ENCODE measurements around the gene SCTR. TPM values are rescaled to one million over a fixed set of nuclear protein-coding genes. Genes with fewer than 3 reads are reported as not detected.

SCTR gene
- total and polyA plus RNA-seq, 2 of the 13 experiments (the other 11 are each of a cell fraction or from before 2014, with no cell fraction given), result not detected

DNA sequence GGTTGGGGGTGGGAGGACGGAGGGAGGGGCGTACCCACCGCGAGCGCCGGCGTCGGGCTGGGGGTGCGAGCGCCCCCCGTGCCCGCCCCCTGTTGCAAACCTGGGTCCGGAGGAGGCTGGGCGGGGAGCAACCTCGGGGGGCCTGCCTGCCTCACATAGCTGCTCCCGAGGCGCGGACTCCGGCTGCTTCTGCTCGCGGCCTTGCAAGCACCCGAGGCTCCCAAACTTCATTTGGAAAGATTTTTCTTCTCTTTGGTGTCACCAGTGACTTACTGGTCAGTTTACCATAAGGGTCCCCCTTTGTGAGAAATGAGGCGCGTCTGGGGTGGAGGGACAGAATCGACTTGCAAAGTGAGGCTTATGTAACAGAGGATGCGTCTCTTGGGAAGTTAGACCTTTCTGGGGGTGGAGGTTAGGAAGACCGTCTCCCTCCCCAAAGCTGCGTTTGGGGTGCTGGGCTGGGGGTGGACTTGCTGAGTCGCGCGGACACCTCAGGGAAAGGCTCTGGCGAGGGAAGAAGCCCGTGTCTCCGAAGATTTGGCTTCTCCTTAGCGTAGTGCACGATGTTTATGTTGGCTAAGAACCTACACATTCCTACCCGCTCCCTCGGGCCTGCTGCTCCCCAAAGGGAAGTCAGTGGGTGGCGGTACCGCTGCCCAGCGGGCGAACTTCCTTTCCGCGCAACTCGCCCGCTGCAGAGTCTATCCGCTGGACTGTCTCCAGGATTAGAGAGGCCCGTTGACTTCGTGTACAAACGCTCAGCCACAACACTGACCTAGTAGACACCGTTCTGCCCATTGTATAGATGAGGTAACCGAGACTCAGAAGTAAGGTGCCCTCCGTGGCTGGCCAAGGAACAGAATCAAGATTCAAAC lies 92.1 kb downstream of the SCTR start (continued):
- TF ChIP-seq SALL1 (CRISPR knock-in tag; IDR thresholded peaks at IDR 0.05) (0 out of 2 replicates have a peak, but pooled peaks have one; percentile 1), ZNF720 (CRISPR knock-in tag; IDR thresholded peaks at IDR 0.05) (no peak), SALL2 (CRISPR knock-in tag; IDR thresholded peaks at IDR 0.05) (no peak; the same call in 1 of the 2 replicates), ZNF672 (CRISPR knock-in tag; IDR thresholded peaks at IDR 0.05) (no peak), RFX1 (IDR thresholded peaks at IDR 0.05) (no peak), ZNF20 (CRISPR knock-in tag; IDR thresholded peaks at IDR 0.05) (no peak; the same call in 1 of the 2 replicates), PAF1 (CRISPR knock-in tag; IDR thresholded peaks at IDR 0.05) (no peak), ZNF883 (CRISPR knock-in tag; IDR thresholded peaks at IDR 0.05; ENCODE audit: not compliant biosample characterization) (no peak), CHD4 (IDR thresholded peaks at IDR 0.05; ENCODE audit: borderline replicate concordance, low read length) (no peak), KLF16 (CRISPR knock-in tag; IDR thresholded peaks at IDR 0.05) (no peak), KLF13 (CRISPR knock-in tag; IDR thresholded peaks at IDR 0.05) (no peak), CBFB (CRISPR knock-in tag; IDR thresholded peaks at IDR 0.05) (0 out of 2 replicates have a peak, but pooled peaks have one; percentile 26), SRSF4 (IDR thresholded peaks at IDR 0.05; ENCODE audit: low read depth, low read length, poor library complexity, severe bottlenecking) (no peak), TMF1 (CRISPR knock-in tag; IDR thresholded peaks at IDR 0.05; ENCODE audit: low read depth) (peak; percentile 76), ZNF10 (CRISPR knock-in tag; IDR thresholded peaks at IDR 0.05; ENCODE audit: borderline replicate concordance, low read depth) (no peak), ZNF781 (CRISPR knock-in tag; IDR thresholded peaks at IDR 0.05; ENCODE audit: borderline replicate concordance, not compliant biosample characterization) (no peak), ZNF547 (CRISPR knock-in tag; IDR thresholded peaks at IDR 0.05) (no peak), SP1 (IDR thresholded peaks at IDR 0.05) (no peak), SP1 (CRISPR knock-in tag; IDR thresholded peaks at IDR 0.05) (no peak)
- TF ChIP-seq, protein P1, sequence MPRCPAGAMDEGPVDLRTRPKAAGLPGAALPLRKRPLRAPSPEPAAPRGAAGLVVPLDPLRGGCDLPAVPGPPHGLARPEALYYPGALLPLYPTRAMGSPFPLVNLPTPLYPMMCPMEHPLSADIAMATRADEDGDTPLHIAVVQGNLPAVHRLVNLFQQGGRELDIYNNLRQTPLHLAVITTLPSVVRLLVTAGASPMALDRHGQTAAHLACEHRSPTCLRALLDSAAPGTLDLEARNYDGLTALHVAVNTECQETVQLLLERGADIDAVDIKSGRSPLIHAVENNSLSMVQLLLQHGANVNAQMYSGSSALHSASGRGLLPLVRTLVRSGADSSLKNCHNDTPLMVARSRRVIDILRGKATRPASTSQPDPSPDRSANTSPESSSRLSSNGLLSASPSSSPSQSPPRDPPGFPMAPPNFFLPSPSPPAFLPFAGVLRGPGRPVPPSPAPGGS (CRISPR knock-in tag; IDR thresholded peaks at IDR 0.05), result 0 out of 2 replicates have a peak, but pooled peaks have one; percentile 4
- TF ChIP-seq, protein P2, sequence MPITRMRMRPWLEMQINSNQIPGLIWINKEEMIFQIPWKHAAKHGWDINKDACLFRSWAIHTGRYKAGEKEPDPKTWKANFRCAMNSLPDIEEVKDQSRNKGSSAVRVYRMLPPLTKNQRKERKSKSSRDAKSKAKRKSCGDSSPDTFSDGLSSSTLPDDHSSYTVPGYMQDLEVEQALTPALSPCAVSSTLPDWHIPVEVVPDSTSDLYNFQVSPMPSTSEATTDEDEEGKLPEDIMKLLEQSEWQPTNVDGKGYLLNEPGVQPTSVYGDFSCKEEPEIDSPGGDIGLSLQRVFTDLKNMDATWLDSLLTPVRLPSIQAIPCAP (CRISPR knock-in tag; IDR thresholded peaks at IDR 0.05; ENCODE audit: low read depth), result no peak
- TF ChIP-seq, protein P3, sequence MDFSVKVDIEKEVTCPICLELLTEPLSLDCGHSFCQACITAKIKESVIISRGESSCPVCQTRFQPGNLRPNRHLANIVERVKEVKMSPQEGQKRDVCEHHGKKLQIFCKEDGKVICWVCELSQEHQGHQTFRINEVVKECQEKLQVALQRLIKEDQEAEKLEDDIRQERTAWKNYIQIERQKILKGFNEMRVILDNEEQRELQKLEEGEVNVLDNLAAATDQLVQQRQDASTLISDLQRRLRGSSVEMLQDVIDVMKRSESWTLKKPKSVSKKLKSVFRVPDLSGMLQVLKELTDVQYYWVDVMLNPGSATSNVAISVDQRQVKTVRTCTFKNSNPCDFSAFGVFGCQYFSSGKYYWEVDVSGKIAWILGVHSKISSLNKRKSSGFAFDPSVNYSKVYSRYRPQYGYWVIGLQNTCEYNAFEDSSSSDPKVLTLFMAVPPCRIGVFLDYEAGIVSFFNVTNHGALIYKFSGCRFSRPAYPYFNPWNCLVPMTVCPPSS (IDR thresholded peaks at IDR 0.05), result no peak
- TF ChIP-seq, protein P4, sequence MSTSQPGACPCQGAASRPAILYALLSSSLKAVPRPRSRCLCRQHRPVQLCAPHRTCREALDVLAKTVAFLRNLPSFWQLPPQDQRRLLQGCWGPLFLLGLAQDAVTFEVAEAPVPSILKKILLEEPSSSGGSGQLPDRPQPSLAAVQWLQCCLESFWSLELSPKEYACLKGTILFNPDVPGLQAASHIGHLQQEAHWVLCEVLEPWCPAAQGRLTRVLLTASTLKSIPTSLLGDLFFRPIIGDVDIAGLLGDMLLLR (CRISPR knock-in tag; IDR thresholded peaks at IDR 0.05), result no peak
